HepG2 (cell line): Measurements from ENCODE around the gene AJM1. TPM values are rescaled to one million over a fixed set of nuclear protein-coding genes. Genes with fewer than 3 reads are reported as not detected.

Source experiments
- ATAC-seq: fragments of 200-7000 bp; cut with Tn5 transposase; 3 replicates; pipeline ENCODE4 v1.9.1; 2020; ENCODE audit warnings: mild to moderate bottlenecking, moderate library complexity
- BruUV-seq: library from RNA; stranded (reverse); fragments of 400-500 nt; replicated peaks from 2 replicates; lab custom pipeline; 2021; lab: Mats Ljungman, UMichigan
- CTCF ChIA-PET: fragments of 300-600 bp; formaldehyde crosslinking; extraction: SDS; loops from one replicate; lab custom pipeline; 2021; ENCODE audit warnings: low total read pairs, inconsistent platforms, low intra/inter-chr PET ratio; lab: Yijun Ruan, JAX
- POLR2A ChIA-PET: fragments of 350-600 bp; sonication (Branson Sonifier 250); formaldehyde crosslinking; loops from one replicate; lab custom pipeline; 2020; ENCODE audit warnings: antibody characterized with exemption, inconsistent platforms; lab: Yijun Ruan, JAX
- DNase-seq: peaks from one replicate; pipeline ENCODE4 v3.0.0-alpha.2; 2015; ENCODE audit warnings: low spot score
- FAIRE-seq: peaks from 3 replicates; lab custom pipeline; 2011; peaks lifted over from hg19 to GRCh38; lab: Jason Lieb, UNC
- H2AFZ ChIP-seq: one replicate; pipeline ENCODE4 v1.6.1; 2011; ENCODE audit warnings: low read length, inconsistent platforms
- H3K27ac ChIP-seq: fragments of 300-600 bp; 3 replicates; pipeline ENCODE4 v1.8.0; 2011; ENCODE audit warnings: mixed run types, mild to moderate bottlenecking, mixed read lengths, low read length, inconsistent platforms; ENCODE audit not compliant: insufficient read depth; ENCODE audit errors: extremely low read length
- H3K27me3 ChIP-seq, 2 experiments: fragments of 200-600 bp in 1 of 2; 2 replicates in 1 of 2; 3 replicates in 1 of 2; pipeline versions ENCODE4 v1.6.0 to v1.8.0; 2011; ENCODE audit warnings: low read length in 2 of 2, mild to moderate bottlenecking in 2 of 2, moderate library complexity in 2 of 2, inconsistent platforms in 1 of 2; ENCODE audit not compliant: insufficient read depth in 2 of 2, control insufficient read depth in 1 of 2
- H3K36me3 ChIP-seq, 2 experiments: fragments of 200-600 bp in 1 of 2; replicated peaks in 1 of 2; 2 replicates in 1 of 2; 3 replicates in 1 of 2; pipeline versions ENCODE4 v1.5.1 to v1.8.0; 2011; ENCODE audit warnings: low read length in 2 of 2, inconsistent platforms in 1 of 2; ENCODE audit not compliant: insufficient read depth in 2 of 2, control insufficient read depth in 1 of 2
- H3K4me1 ChIP-seq: 2 replicates; pipeline ENCODE4 v1.5.1; 2012; ENCODE audit warnings: low read length, inconsistent platforms; ENCODE audit not compliant: insufficient read depth
- H3K4me2 ChIP-seq: 2 replicates; pipeline ENCODE4 v1.6.0; 2011; ENCODE audit warnings: low read depth, low read length, inconsistent platforms
- H3K4me3 ChIP-seq, 3 experiments: fragments of 200-600 bp in 1 of 3; sonication (generic), shearing (Covaris generic) in 1 of 3; replicated peaks in 1 of 3; 2 replicates each; pipeline ENCODE4 v1.5.1; 2011 to 2016; ENCODE audit warnings: low read length in 3 of 3, inconsistent platforms in 2 of 3, low read depth in 2 of 3, mild to moderate bottlenecking in 2 of 3, control low read depth in 1 of 3, mixed read lengths in 1 of 3; ENCODE audit not compliant: insufficient read depth in 1 of 3
- H3K79me2 ChIP-seq: one replicate; pipeline ENCODE4 v1.6.1; 2011; ENCODE audit warnings: low read length, inconsistent platforms; ENCODE audit not compliant: insufficient read depth
- H3K9ac ChIP-seq: 2 replicates; pipeline ENCODE4 v1.6.0; 2011; ENCODE audit warnings: mild to moderate bottlenecking, low read depth, low read length, inconsistent platforms; ENCODE audit not compliant: insufficient read depth
- H3K9me3 ChIP-seq: 2 replicates; pipeline ENCODE4 v1.5.1; 2012; ENCODE audit warnings: mild to moderate bottlenecking, low read length
- H4K20me1 ChIP-seq: 2 replicates; pipeline ENCODE4 v1.6.0; 2011; ENCODE audit warnings: inconsistent platforms, mild to moderate bottlenecking, low read length, moderate library complexity; ENCODE audit not compliant: insufficient read depth
- POLR2AphosphoS5 ChIP-seq: IDR thresholded peaks from 2 replicates; pipeline ENCODE4 v1.6.1; 2012; ENCODE audit warnings: low read depth, low read length
- POLR2G ChIP-seq: fragments of 200-400 bp; formaldehyde crosslinking; IDR thresholded peaks from 2 replicates; pipeline ENCODE4 v1.6.1; 2018; ENCODE audit warnings: mild to moderate bottlenecking, low read depth, low read length, moderate library complexity
- RBM22 ChIP-seq: fragments of 200-400 bp; formaldehyde crosslinking; optimal IDR thresholded peaks from 2 replicates; pipeline ENCODE3; 2017; ENCODE audit warnings: mild to moderate bottlenecking, low read length, moderate library complexity
- TSC22D2 ChIP-seq: sonication (generic); formaldehyde crosslinking; IDR thresholded peaks from 2 replicates; pipeline ENCODE4 v1.5.1; 2020; ENCODE audit warnings: missing genetic modification reagents, mild to moderate bottlenecking, borderline replicate concordance
- UBTF ChIP-seq: sonication (generic); formaldehyde crosslinking; IDR thresholded peaks from 2 replicates; pipeline ENCODE4 v1.4.0; 2020; ENCODE audit warnings: mild to moderate bottlenecking, missing genetic modification reagents
- ZNF274 ChIP-seq: sonication (generic); formaldehyde crosslinking; IDR thresholded peaks from 2 replicates; pipeline ENCODE4 v1.5.1; 2020; ENCODE audit warnings: mild to moderate bottlenecking, missing genetic modification reagents
- WGBS: methylation state at CpG from one replicate; pipeline ENCODE4 v1.1.6; 2017; ENCODE audit warnings: low lambda C conversion rate; 5-methylcytosine and 5-hydroxymethylcytosine counted together
- in situ Hi-C: cut with HindIII; loops from 2 replicates; pipeline ENCODE4 v1.10.0; 2017; ENCODE audit warnings: low pct_unique_long_range_greater_than_20kb; ENCODE audit not compliant: extremely low pct_ligation_motif_present
- intact Hi-C: fragments of 100-400 bp; cut with micrococcal nuclease; formaldehyde crosslinking; loops from one replicate; pipeline ENCODE4 v1.10.0; 2022; ENCODE audit not compliant: unreplicated experiment
- polyA plus RNA-seq, 8 experiments: library from polyadenylated mRNA; depleted of rRNA in 3 of 8; stranded (reverse) in 7 of 8; unstranded in 1 of 8; fragments of >200 nt; fragmentation: Illumina TruSeq in 4 of 8; extraction: Trizol in 4 of 8; gene quantifications; 2 replicates each; pipeline versions ENCODE4 v1.2.1 to v1.2.3, GENCODE V29; 2011 to 2016; ENCODE audit warnings: low read depth in 4 of 8, missing spikeins in 1 of 8, mixed read lengths in 1 of 8; ENCODE audit not compliant: insufficient read depth in 1 of 8
- total RNA-seq, 5 experiments: library from RNA; depleted of rRNA; stranded (reverse); fragments of >200 nt; fragmentation: Illumina TruSeq; extraction: Trizol; gene quantifications; 2 replicates each; pipeline ENCODE4 v1.2.3, GENCODE V29; 2016; ENCODE audit warnings: low read depth in 1 of 5

Gene AJM1
- total and polyA plus RNA-seq, 2 of the 13 experiments (the other 11 are each of a cell fraction or from before 2014, with no cell fraction given): 1.1 to 1.2 TPM

- peaks cover 46% of the 10 kb centered on the region for H3K79me2 ChIP-seq
- FAIRE-seq: no peak
- CTCF ChIA-PET: no interaction called here
- no TSS peak for BruUV-seq
- TF ChIP-seq UBTF (CRISPR knock-in tag) (no peak), RBM22 (peak; percentile 68), ZNF274 (no peak), POLR2AphosphoS5 (0 out of 2 replicates have a peak, but pooled peaks have one; percentile 23), POLR2G (peak; percentile 9; the same call in 1 of the 2 replicates), TSC22D2 (CRISPR knock-in tag) (no peak)
- TF ChIP-seq, all 625 proteins: peak for 3
- Histone ChIP-seq H3K4me2 (no peak overlapping the region), H3K27ac (no peak overlapping the region), H3K36me3 (peaks cover 2 to 28% of the 10 kb centered on the region in 2 experiments; a peak in 4 of 5 replicates), H3K9ac (no peak overlapping the region), H3K4me3 (no peak overlapping the region), H2AFZ (no peak overlapping the region), H4K20me1 (no peaks in the 10 kb centered on the region; the same call in 1 of the 2 replicates), H3K27me3 (no peaks in the 10 kb centered on the region), H3K4me1 (peaks cover 35% of the 10 kb centered on the region), H3K9me3 (no peaks in the 10 kb centered on the region)
- peak; percentile 26; the same call in 1 of the 3 replicates for ATAC-seq
- WGBS: 43% methylated on average over 1 of the region's 1 CpG
- in situ Hi-C loops: no loop called here
- intact Hi-C loops: no loop called here
- DNase-seq: no peak
- POLR2A ChIA-PET: interaction anchor here (1.0 kb wide), 1 partner anchor 15 kb away, joined by 4 read pairs; no protein-coding TSS in a partner anchor
These were observed 26.9 kb upstream of the AJM1 start for GRCh38 chr9:136815422-136815782.
